HEK293 (cell line): ENCODE measurements around the gene ICE1.

ENCODE experiments used
- CTCF ChIA-PET: fragments of 350-600 bp; formaldehyde crosslinking; extraction: SDS; loops from one replicate; lab custom pipeline; 2021; ENCODE audit warnings: antibody characterized with exemption; lab: Yijun Ruan, JAX
- POLR2A ChIA-PET: fragments of 300-600 bp; formaldehyde crosslinking; extraction: SDS; loops from one replicate; lab custom pipeline; 2020; ENCODE audit warnings: antibody characterized with exemption, inconsistent platforms; lab: Yijun Ruan, JAX
- H3K27ac ChIP-seq: fragments of 200-500 bp; sonication (Bioruptor generic); 2 replicates; pipeline ENCODE4 v1.5.1; 2014; ENCODE audit warnings: low read depth, low read length, control low read depth, inconsistent platforms; ENCODE audit errors: extremely low read depth
- H3K36me3 ChIP-seq, 2 experiments: fragments of 200-500 bp in 1 of 2; sonication (Bioruptor generic) in 1 of 2; 1 replicate in 1 of 2; 2 replicates in 1 of 2; pipeline ENCODE4 v1.5.1; 2014 to 2017; ENCODE audit warnings: inconsistent platforms in 2 of 2, low read length in 2 of 2; ENCODE audit not compliant: control insufficient read depth in 2 of 2, insufficient read depth in 1 of 2
- H3K4me1 ChIP-seq: fragments of 200-500 bp; sonication (Bioruptor generic); 2 replicates; pipeline ENCODE4 v1.5.1; 2014; ENCODE audit warnings: mild to moderate bottlenecking, low read length, inconsistent platforms; ENCODE audit not compliant: control insufficient read depth, insufficient read depth
- H3K4me3 ChIP-seq: 2 replicates; pipeline ENCODE4 v1.5.1; 2011; ENCODE audit warnings: low read depth, mild to moderate bottlenecking, control low read depth, low read length, moderate library complexity
- H3K9me3 ChIP-seq: fragments of 200-500 bp; sonication (Bioruptor generic); 2 replicates; pipeline ENCODE4 v1.5.1; 2014; ENCODE audit warnings: low read depth, low read length, inconsistent platforms; ENCODE audit not compliant: control insufficient read depth, insufficient read depth
- FEZF1 ChIP-seq: fragments of 450-650 bp; formaldehyde crosslinking; IDR thresholded peaks from 2 replicates; pipeline ENCODE4 v1.5.1; 2016; ENCODE audit warnings: missing biosample characterization, missing genetic modification characterization
- RBAK ChIP-seq: fragments of 450-650 bp; formaldehyde crosslinking; IDR thresholded peaks from 2 replicates; pipeline ENCODE4 v1.5.1; 2016; ENCODE audit warnings: missing biosample characterization, missing genetic modification characterization
- SCRT1 ChIP-seq: fragments of 450-650 bp; formaldehyde crosslinking; IDR thresholded peaks from 2 replicates; pipeline ENCODE4 v1.5.1; 2016; ENCODE audit warnings: missing biosample characterization, missing genetic modification characterization, borderline replicate concordance
- TRIM28 ChIP-seq: IDR thresholded peaks from 2 replicates; pipeline ENCODE4 v1.6.1; 2011; ENCODE audit warnings: low read length, control low read depth, borderline replicate concordance
- ZBTB21 ChIP-seq: fragments of 450-650 bp; formaldehyde crosslinking; IDR thresholded peaks from 2 replicates; pipeline ENCODE4 v1.5.1; 2017; ENCODE audit warnings: missing biosample characterization, missing genetic modification characterization
- ZNF112 ChIP-seq: fragments of 450-650 bp; formaldehyde crosslinking; IDR thresholded peaks from 2 replicates; pipeline ENCODE4 v1.5.0; 2017; ENCODE audit warnings: missing biosample characterization, missing genetic modification characterization
- ZNF140 ChIP-seq: fragments of 450-650 bp; formaldehyde crosslinking; IDR thresholded peaks from 2 replicates; pipeline ENCODE4 v1.5.1; 2016; ENCODE audit warnings: missing biosample characterization, missing genetic modification characterization
- ZNF155 ChIP-seq: fragments of 450-650 bp; formaldehyde crosslinking; IDR thresholded peaks from 2 replicates; pipeline ENCODE4 v1.5.1; 2016; ENCODE audit warnings: missing biosample characterization, missing genetic modification characterization
- ZNF169 ChIP-seq: fragments of 450-650 bp; formaldehyde crosslinking; IDR thresholded peaks from 2 replicates; pipeline ENCODE4 v1.5.1; 2016; ENCODE audit warnings: missing biosample characterization, missing genetic modification characterization
- ZNF214 ChIP-seq: fragments of 450-650 bp; formaldehyde crosslinking; IDR thresholded peaks from 2 replicates; pipeline ENCODE4 v1.5.1; 2017; ENCODE audit warnings: missing biosample characterization, mild to moderate bottlenecking, missing genetic modification characterization, borderline replicate concordance
- ZNF274 ChIP-seq, 2 experiments: fragments of 200-500 bp in 1 of 2; fragments of 450-650 bp in 1 of 2; sonication (Bioruptor generic) in 1 of 2; formaldehyde crosslinking in 1 of 2; IDR thresholded peaks; 2 replicates each; pipeline versions ENCODE4 v1.5.1 to v1.6.1; 2014 to 2016; ENCODE audit warnings: borderline replicate concordance in 1 of 2, inconsistent platforms in 1 of 2, low read length in 1 of 2, missing biosample characterization in 1 of 2, missing genetic modification characterization in 1 of 2
- ZNF350 ChIP-seq: fragments of 450-650 bp; formaldehyde crosslinking; IDR thresholded peaks from 2 replicates; pipeline ENCODE4 v1.5.0; 2017; ENCODE audit warnings: missing biosample characterization, mild to moderate bottlenecking, missing genetic modification characterization
- ZNF37A ChIP-seq: fragments of 450-650 bp; IDR thresholded peaks from 2 replicates; pipeline ENCODE4 v1.5.1; 2018; ENCODE audit warnings: missing biosample characterization, missing genetic modification characterization
- ZNF585B ChIP-seq: fragments of 450-650 bp; formaldehyde crosslinking; IDR thresholded peaks from 2 replicates; pipeline ENCODE4 v1.5.1; 2016; ENCODE audit warnings: missing biosample characterization, missing genetic modification characterization
- ZNF624 ChIP-seq: fragments of 450-650 bp; formaldehyde crosslinking; IDR thresholded peaks from 2 replicates; pipeline ENCODE4 v1.5.1; 2017; ENCODE audit warnings: missing biosample characterization, missing genetic modification characterization
- ZNF626 ChIP-seq: fragments of 450-650 bp; sonication (Bioruptor Pico); formaldehyde crosslinking; IDR thresholded peaks from 2 replicates; pipeline ENCODE4 v1.5.1; 2018; ENCODE audit warnings: missing biosample characterization, missing genetic modification characterization, inconsistent platforms
- ZNF677 ChIP-seq: fragments of 450-650 bp; IDR thresholded peaks from 2 replicates; pipeline ENCODE4 v1.5.0; 2018; ENCODE audit warnings: missing biosample characterization, mild to moderate bottlenecking, missing genetic modification characterization, moderate library complexity
- ZNF776 ChIP-seq: fragments of 450-650 bp; formaldehyde crosslinking; IDR thresholded peaks from 2 replicates; pipeline ENCODE4 v1.5.0; 2017; ENCODE audit warnings: missing biosample characterization, missing genetic modification characterization, borderline replicate concordance
- ZNF837 ChIP-seq: fragments of 450-650 bp; formaldehyde crosslinking; IDR thresholded peaks from 2 replicates; pipeline ENCODE4 v1.5.1; 2016; ENCODE audit warnings: missing biosample characterization, missing genetic modification characterization
- TF ChIP-seq, protein P1 (sequence below): fragments of 450-650 bp; formaldehyde crosslinking; IDR thresholded peaks from 2 replicates; pipeline ENCODE4 v1.5.1; 2016; ENCODE audit warnings: missing biosample characterization, missing genetic modification characterization, low read depth
- TF ChIP-seq, protein P2 (sequence below): fragments of 450-650 bp; formaldehyde crosslinking; IDR thresholded peaks from 2 replicates; pipeline ENCODE4 v1.5.0; 2017; ENCODE audit warnings: missing biosample characterization, missing genetic modification characterization, borderline replicate concordance
- TF ChIP-seq, protein P3 (sequence below): fragments of 450-650 bp; formaldehyde crosslinking; IDR thresholded peaks from 2 replicates; pipeline ENCODE4 v1.5.1; 2016; ENCODE audit warnings: missing biosample characterization, missing genetic modification characterization

The ICE1 gene

DNA sequence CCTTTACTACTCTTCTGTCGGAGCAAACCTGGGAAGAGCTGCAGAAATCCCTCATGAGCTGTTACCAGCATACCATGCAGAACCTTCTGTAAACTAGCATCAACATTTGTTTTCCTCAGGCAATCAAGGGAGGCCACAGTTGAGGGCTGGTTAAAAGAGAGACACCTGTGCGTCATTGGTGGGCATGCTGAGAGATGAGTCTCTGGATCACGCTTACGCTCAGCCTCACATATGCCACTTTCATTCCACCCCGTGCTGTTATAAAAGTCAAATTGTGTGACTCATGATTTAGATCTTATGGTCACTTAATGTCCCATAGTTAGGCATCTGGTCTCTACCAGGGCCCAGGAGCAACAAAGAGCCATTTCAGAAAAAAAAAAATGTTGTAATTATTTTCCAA, 18.1 kb upstream of the ICE1 start:
- Histone ChIP-seq H3K4me1 (no peaks in the 10 kb centered on the region), H3K4me3 (no peak overlapping the region), H3K36me3 (no peaks in the 10 kb centered on the region), H3K9me3 (no peaks in the 10 kb centered on the region), H3K27ac (no peak overlapping the region)
- no peak for TF ChIP-seq ZNF624
- ChIA-PET CTCF (interaction anchor here (0.6 to 2.5 kb wide), 3 partner anchors 9 to 264 kb away, joined by 3 to 22 read pairs (median 4); no protein-coding TSS in a partner anchor), POLR2A (no interaction called here)

DNA sequence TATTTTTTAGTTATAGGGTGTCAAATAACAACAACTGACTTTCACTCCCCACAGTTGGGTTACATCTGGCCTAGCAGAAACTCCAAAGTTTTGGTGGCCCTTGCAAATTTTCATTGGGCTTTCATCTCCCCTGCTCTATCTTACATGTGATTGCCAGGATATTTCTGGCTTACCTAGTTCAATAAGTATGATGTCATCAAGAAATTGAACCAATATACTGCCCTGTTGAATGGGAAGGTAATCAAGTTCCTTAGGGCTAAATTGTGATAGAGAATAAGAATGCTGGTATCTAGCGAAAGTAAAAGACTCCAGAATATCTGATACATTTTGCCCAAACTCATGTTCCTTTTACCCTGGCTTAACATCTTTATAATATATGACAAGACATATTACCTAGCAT, 17.0 kb upstream of the ICE1 start:
- H3K27ac ChIP-seq: no peak overlapping the region
- H3K9me3 ChIP-seq: no peaks in the 10 kb centered on the region
- H3K4me1 ChIP-seq: no peaks in the 10 kb centered on the region
- TF ChIP-seq ZNF677 (tag by site-specific recombination): no peak
- no peak for TF ChIP-seq ZNF274 (IDR thresholded peaks at IDR 0.05; ENCODE audit: low read length)
- no peak for TF ChIP-seq ZNF274 (tag by site-specific recombination; IDR thresholded peaks at IDR 0.05; ENCODE audit: borderline replicate concordance)
- TF ChIP-seq, protein P1, sequence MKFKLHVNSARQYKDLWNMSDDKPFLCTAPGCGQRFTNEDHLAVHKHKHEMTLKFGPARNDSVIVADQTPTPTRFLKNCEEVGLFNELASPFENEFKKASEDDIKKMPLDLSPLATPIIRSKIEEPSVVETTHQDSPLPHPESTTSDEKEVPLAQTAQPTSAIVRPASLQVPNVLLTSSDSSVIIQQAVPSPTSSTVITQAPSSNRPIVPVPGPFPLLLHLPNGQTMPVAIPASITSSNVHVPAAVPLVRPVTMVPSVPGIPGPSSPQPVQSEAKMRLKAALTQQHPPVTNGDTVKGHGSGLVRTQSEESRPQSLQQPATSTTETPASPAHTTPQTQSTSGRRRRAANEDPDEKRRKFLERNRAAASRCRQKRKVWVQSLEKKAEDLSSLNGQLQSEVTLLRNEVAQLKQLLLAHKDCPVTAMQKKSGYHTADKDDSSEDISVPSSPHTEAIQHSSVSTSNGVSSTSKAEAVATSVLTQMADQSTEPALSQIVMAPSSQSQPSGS: peak; percentile 82
- TF ChIP-seq ZNF214 (tag by site-specific recombination): no peak
- TF ChIP-seq, all 188 proteins: peak for 1
- no peaks in the 10 kb centered on the region for H3K36me3 ChIP-seq
- H3K4me3 ChIP-seq: no peak overlapping the region
- CTCF ChIA-PET: interaction anchor here (1.7 to 1.8 kb wide), 2 partner anchors 11 to 14 kb away, joined by 5 to 8 read pairs; no protein-coding TSS in a partner anchor
- POLR2A ChIA-PET: no interaction called here

DNA sequence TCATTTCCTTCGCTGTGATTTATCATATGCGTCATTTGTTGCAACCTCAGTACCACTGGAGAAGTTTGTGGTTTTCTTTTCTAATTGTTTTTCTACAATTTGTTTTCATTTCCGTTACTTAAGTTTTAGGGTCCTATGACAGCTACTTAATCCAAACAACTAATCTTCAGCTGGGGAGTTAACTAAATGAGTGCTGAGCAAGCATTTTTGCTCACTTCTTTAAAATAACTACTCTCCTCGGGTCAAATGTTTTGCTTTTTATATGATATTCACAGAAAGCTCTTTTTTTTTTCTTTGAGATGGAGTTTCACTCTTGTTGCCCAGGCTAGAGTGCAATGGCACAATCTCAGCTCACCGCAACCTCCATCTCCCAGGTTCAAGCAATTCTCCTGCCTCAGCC, 14.6 kb upstream of the ICE1 start:
- Histone ChIP-seq H3K36me3 (no peaks in the 10 kb centered on the region), H3K4me3 (no peak overlapping the region), H3K27ac (no peak overlapping the region), H3K9me3 (no peaks in the 10 kb centered on the region), H3K4me1 (no peaks in the 10 kb centered on the region)
- POLR2A ChIA-PET: no interaction called here
- TF ChIP-seq, protein P2, sequence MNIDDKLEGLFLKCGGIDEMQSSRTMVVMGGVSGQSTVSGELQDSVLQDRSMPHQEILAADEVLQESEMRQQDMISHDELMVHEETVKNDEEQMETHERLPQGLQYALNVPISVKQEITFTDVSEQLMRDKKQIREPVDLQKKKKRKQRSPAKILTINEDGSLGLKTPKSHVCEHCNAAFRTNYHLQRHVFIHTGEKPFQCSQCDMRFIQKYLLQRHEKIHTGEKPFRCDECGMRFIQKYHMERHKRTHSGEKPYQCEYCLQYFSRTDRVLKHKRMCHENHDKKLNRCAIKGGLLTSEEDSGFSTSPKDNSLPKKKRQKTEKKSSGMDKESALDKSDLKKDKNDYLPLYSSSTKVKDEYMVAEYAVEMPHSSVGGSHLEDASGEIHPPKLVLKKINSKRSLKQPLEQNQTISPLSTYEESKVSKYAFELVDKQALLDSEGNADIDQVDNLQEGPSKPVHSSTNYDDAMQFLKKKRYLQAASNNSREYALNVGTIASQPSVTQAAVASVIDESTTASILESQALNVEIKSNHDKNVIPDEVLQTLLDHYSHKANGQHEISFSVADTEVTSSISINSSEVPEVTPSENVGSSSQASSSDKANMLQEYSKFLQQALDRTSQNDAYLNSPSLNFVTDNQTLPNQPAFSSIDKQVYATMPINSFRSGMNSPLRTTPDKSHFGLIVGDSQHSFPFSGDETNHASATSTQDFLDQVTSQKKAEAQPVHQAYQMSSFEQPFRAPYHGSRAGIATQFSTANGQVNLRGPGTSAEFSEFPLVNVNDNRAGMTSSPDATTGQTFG (tag by site-specific recombination): no peak
- TF ChIP-seq ZBTB21 (no peak), FEZF1 (tag by site-specific recombination) (no peak), SCRT1 (tag by site-specific recombination) (no peak), ZNF140 (tag by site-specific recombination) (no peak), ZNF837 (tag by site-specific recombination) (no peak), ZNF776 (tag by site-specific recombination) (no peak)
- CTCF ChIA-PET: interaction anchor here (0.7 to 1.9 kb wide), 6 partner anchors 11 to 563 kb away, joined by 3 to 8 read pairs (median 6); no protein-coding TSS in a partner anchor

DNA sequence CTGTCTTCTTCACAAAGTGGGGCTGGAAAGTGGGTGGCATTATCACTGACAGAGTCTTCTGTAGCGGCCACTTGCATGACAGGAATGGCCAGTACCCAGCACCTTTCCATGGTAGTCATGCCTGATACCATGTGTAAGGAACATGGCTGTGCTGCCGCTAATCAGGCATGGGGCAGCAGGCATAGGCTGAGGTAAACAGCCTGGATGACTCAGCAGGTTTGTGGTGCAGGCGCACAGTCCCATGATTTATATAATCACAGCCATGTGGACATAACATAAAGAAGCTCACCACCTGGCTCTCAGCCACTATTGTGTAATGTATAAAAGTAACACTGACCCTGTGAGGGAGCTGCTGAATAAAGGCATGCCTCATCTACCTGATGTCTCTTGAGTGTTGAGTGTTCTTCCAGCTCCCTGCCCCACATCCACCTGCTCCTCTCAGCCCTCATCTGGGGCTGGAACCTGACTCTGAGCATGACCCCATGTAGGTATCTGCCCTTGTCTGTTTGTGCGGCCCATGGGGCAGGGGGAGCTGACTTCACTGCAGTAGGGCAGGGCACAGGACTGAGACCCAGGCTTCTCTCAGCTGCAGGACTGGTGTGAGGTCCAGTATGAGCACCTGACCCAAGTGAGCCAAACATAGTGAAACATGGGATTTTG, 13.2 kb upstream of the ICE1 start:
- H3K27ac ChIP-seq: no peak overlapping the region
- ChIA-PET CTCF (interaction anchor here (1.1 to 1.9 kb wide), 2 partner anchors 15 to 467 kb away, joined by 4 to 8 read pairs; no protein-coding TSS in a partner anchor), POLR2A (no interaction called here)
- H3K4me3 ChIP-seq: no peak overlapping the region
- no peaks in the 10 kb centered on the region for H3K36me3 ChIP-seq
- H3K4me1 ChIP-seq: no peaks in the 10 kb centered on the region
- H3K9me3 ChIP-seq: no peaks in the 10 kb centered on the region
- TF ChIP-seq ZNF155 (tag by site-specific recombination) (no peak), ZNF169 (tag by site-specific recombination) (0 out of 2 replicates have a peak, but pooled peaks have one; percentile 47), ZNF37A (tag by site-specific recombination) (0 out of 2 replicates have a peak, but pooled peaks have one; percentile 5), ZNF112 (tag by site-specific recombination) (0 out of 2 replicates have a peak, but pooled peaks have one; percentile 58), ZNF626 (tag by site-specific recombination) (peak; percentile 98), TRIM28 (peak; percentile 93; the same call in 1 of the 2 replicates), ZNF350 (0 out of 2 replicates have a peak, but pooled peaks have one; percentile 16), RBAK (tag by site-specific recombination) (peak; percentile 49; the same call in 1 of the 2 replicates), ZNF585B (peak; percentile 20; the same call in 1 of the 2 replicates)
- TF ChIP-seq, protein P3, sequence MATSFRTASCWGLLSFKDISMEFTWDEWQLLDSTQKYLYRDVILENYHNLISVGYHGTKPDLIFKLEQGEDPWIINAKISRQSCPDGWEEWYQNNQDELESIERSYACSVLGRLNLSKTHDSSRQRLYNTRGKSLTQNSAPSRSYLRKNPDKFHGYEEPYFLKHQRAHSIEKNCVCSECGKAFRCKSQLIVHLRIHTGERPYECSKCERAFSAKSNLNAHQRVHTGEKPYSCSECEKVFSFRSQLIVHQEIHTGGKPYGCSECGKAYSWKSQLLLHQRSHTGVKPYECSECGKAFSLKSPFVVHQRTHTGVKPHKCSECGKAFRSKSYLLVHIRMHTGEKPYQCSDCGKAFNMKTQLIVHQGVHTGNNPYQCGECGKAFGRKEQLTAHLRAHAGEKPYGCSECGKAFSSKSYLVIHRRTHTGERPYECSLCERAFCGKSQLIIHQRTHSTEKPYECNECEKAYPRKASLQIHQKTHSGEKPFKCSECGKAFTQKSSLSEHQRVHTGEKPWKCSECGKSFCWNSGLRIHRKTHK (tag by site-specific recombination): peak; percentile 49; the same call in 1 of the 2 replicates
